Pancreas (tissue), 10 donors: ENCODE results near the gene MAPKAPK2. TPM values are rescaled to one million over a fixed set of nuclear protein-coding genes. Genes with fewer than 3 reads are reported as not detected.
"Not testable (repeated sequence)": the region's sequence is repeated elsewhere in the genome, so short reads cannot be mapped to it uniquely, and the experiment has no call there.

ENCODE experiments used
- ATAC-seq, 4 donors: fragments of 200-7000 bp; cut with Tn5 transposase; one replicate each; pipeline versions ENCODE4 v1.8.0 to v1.9.1; 2020; ENCODE audit warnings: mild to moderate bottlenecking in 4 of 4, moderate library complexity in 4 of 4
- DNase-seq, 6 donors: peaks; one replicate each; pipeline ENCODE4 v3.0.0-alpha.2; 2020
- FAIRE-seq: peaks from 2 replicates; lab custom pipeline; 2012; peaks lifted over from hg19 to GRCh38; lab: Jason Lieb, UNC
- H3K27ac ChIP-seq, 4 donors: fragments of 200-600 bp; sonication (generic); 1 replicate in 3 of 4; 2 replicates in 1 of 4; pipeline versions ENCODE4 v1.5.0 to v1.8.0; 2020
- H3K27me3 ChIP-seq, 4 donors: fragments of 200-600 bp; one replicate each; pipeline ENCODE4 v1.8.0; 2021
- H3K36me3 ChIP-seq, 3 donors: fragments of 200-600 bp; sonication (generic) in 1 of 3; one replicate each; pipeline versions ENCODE4 v1.5.0 to v1.8.0; 2020 to 2021
- H3K4me1 ChIP-seq, 3 donors: fragments of 200-600 bp; one replicate each; pipeline ENCODE4 v1.8.0; 2021
- H3K4me3 ChIP-seq, 4 donors: fragments of 200-600 bp; sonication (generic) in 2 of 4; one replicate each; pipeline versions ENCODE4 v1.5.0 to v1.8.0; 2020 to 2021
- H3K9me3 ChIP-seq, 4 donors: fragments of 200-600 bp; one replicate each; pipeline ENCODE4 v1.8.0; 2021
- CTCF ChIP-seq, 4 donors: fragments of 200-600 bp; sonication (generic) in 3 of 4; IDR thresholded peaks; one replicate each; pipeline versions ENCODE4 v1.5.0 to v1.8.0; 2021; ENCODE audit warnings: antibody characterized with exemption in 4 of 4
- WGBS, 2 donors: extraction: QIAGEN DNeasy Blood & Tissue Kit; methylation state at CpG; one replicate each; pipeline ENCODE4 v1.1.7; 2013; 5-methylcytosine and 5-hydroxymethylcytosine counted together
- intact Hi-C, 3 donors: fragments of 100-400 bp; cut with DNase I; formaldehyde crosslinking; loops; one replicate each; pipeline versions ENCODE4 v1.11.1 to v1.14.2; 2022
- polyA plus RNA-seq, 2 donors: library from polyadenylated mRNA; stranded (reverse); fragments of 200-250 nt; gene quantifications; one replicate each; pipeline ENCODE4 v1.2.3, GENCODE V29; 2013
- total RNA-seq, 6 donors: library from RNA; stranded (reverse); fragmentation: NEBNext Ultra II Directional in 4 of 6; extraction: Animal tissue kit (Norgen Biotek cat#: 25700) in 4 of 6; gene quantifications; one replicate each; pipeline versions ENCODE4 v1.2.1 to v1.2.4, GENCODE V29; 2021 to 2023
- donor health status: healthy with polysubstance abuse.
- donor health status: DM: no; HTN: no; CAD: no; lungs with moderate emphysema.
- donor health status: DM: no; HTN: no; CAD: no.
- donor health status: control.
- donor health status: control.
- donor health status: Bipolar disorder and iron deficiency.
- donor health status: DM: yes; HTN: yes; CAD: no.
- donor health status: DM: no; HTN: no; CAD: no.
- donor health status: DM: no; HTN: no; CAD: no.
- donor health status: DM: yes; HTN: yes; CAD: no.

Gene MAPKAPK2
- total and polyA plus RNA-seq, 8 donors: 28.3 to 55.7 (median 35.1) TPM

- no peak for TF ChIP-seq CTCF (IDR thresholded peaks at IDR 0.05)
- FAIRE-seq (no peak), DNase-seq (no peak), ATAC-seq (peak in 1 of 4 donors; percentile 45)
- intact Hi-C loops: no loop called here
- Histone ChIP-seq H3K36me3 (no peaks in the 10 kb centered on the region), H3K9me3 (no peaks in the 10 kb centered on the region), H3K27me3 (no peaks in the 10 kb centered on the region), H3K4me3 (no peak overlapping the region), H3K27ac (no peak overlapping the region), H3K4me1 (no peaks in the 10 kb centered on the region)
- WGBS, 2 donors: 74 to 87% methylated on average over 1 of the region's 1 CpG
These were observed 69.3 kb downstream of the MAPKAPK2 start for GRCh38 chr1:206754011-206754410.

GRCh38 chr1:206757524-206758266, 73.0 kb downstream of the MAPKAPK2 start:
- H3K4me3 ChIP-seq: no peak overlapping the region
- H3K27me3 ChIP-seq: no peaks in the 10 kb centered on the region
- intact Hi-C loops: no loop called here
- no peak for FAIRE-seq
- no peak for ATAC-seq
- 65 to 71% methylated on average over 13 of the region's 13 CpGs for WGBS, 2 donors
- H3K4me1 ChIP-seq: no peaks in the 10 kb centered on the region
- no peaks in the 10 kb centered on the region for H3K9me3 ChIP-seq
- TF ChIP-seq CTCF (IDR thresholded peaks at IDR 0.05): no peak
- no peak for DNase-seq
- H3K27ac ChIP-seq: no peak overlapping the region
- no peaks in the 10 kb centered on the region for H3K36me3 ChIP-seq

- no peak for TF ChIP-seq CTCF (IDR thresholded peaks at IDR 0.05)
- Histone ChIP-seq H3K4me3 (no peak overlapping the region), H3K27me3 (no peaks in the 10 kb centered on the region), H3K36me3 (no peaks in the 10 kb centered on the region), H3K4me1 (no peaks in the 10 kb centered on the region), H3K27ac (no peak overlapping the region), H3K9me3 (no peaks in the 10 kb centered on the region)
- FAIRE-seq: no peak
- no peak for DNase-seq
- ATAC-seq: no peak
- intact Hi-C loops: no loop called here
- WGBS, 2 donors: 46 to 51% methylated on average over 1 of the region's 1 CpG
These were observed 75.9 kb downstream of the MAPKAPK2 start for GRCh38 chr1:206760590-206760989.

- no peaks in the 10 kb centered on the region for H3K36me3 ChIP-seq
- no peak for FAIRE-seq
- 54 to 57% methylated on average over 6 of the region's 6 CpGs for WGBS, 2 donors
- TF ChIP-seq CTCF (IDR thresholded peaks at IDR 0.05): no peak
- H3K27ac ChIP-seq: no peak overlapping the region
- no peaks in the 10 kb centered on the region for H3K27me3 ChIP-seq
- no peaks in the 10 kb centered on the region for H3K4me1 ChIP-seq
- no peaks in the 10 kb centered on the region for H3K9me3 ChIP-seq
- intact Hi-C loops: no loop called here
- ATAC-seq: no peak
- H3K4me3 ChIP-seq: no peak overlapping the region
- no peak for DNase-seq
These were observed 76.6 kb downstream of the MAPKAPK2 start for GRCh38 chr1:206761159-206761768.

GRCh38 chr1:206762741-206763364, 78.1 kb downstream of the MAPKAPK2 start:
- WGBS, 2 donors: 82 to 87% methylated on average over 12 of the region's 12 CpGs
- H3K4me1 ChIP-seq, intact Hi-C loops, H3K27me3 ChIP-seq, DNase-seq, H3K36me3 ChIP-seq, ATAC-seq, H3K4me3 ChIP-seq, H3K9me3 ChIP-seq, FAIRE-seq, H3K27ac ChIP-seq: not testable (repeated sequence)

- WGBS, 2 donors: 83 to 92% methylated on average over 1 of the region's 1 CpG
These were observed 81.1 kb downstream of the MAPKAPK2 start for GRCh38 chr1:206765771-206766170.

More at GRCh38 chr1:206765771-206766170, 81.1 kb downstream of the MAPKAPK2 start:
- H3K27ac ChIP-seq, FAIRE-seq, intact Hi-C loops, DNase-seq, H3K4me1 ChIP-seq, ATAC-seq, H3K9me3 ChIP-seq, H3K4me3 ChIP-seq, H3K27me3 ChIP-seq, H3K36me3 ChIP-seq: not testable (repeated sequence)
